ENCODE results near the gene OTULINL. TPM values are rescaled to one million over a fixed set of nuclear protein-coding genes. Genes with fewer than 3 reads are reported as not detected.

The OTULINL gene
- total RNA-seq, result 1.8 and 4.3 TPM in 2 replicates

DNA sequence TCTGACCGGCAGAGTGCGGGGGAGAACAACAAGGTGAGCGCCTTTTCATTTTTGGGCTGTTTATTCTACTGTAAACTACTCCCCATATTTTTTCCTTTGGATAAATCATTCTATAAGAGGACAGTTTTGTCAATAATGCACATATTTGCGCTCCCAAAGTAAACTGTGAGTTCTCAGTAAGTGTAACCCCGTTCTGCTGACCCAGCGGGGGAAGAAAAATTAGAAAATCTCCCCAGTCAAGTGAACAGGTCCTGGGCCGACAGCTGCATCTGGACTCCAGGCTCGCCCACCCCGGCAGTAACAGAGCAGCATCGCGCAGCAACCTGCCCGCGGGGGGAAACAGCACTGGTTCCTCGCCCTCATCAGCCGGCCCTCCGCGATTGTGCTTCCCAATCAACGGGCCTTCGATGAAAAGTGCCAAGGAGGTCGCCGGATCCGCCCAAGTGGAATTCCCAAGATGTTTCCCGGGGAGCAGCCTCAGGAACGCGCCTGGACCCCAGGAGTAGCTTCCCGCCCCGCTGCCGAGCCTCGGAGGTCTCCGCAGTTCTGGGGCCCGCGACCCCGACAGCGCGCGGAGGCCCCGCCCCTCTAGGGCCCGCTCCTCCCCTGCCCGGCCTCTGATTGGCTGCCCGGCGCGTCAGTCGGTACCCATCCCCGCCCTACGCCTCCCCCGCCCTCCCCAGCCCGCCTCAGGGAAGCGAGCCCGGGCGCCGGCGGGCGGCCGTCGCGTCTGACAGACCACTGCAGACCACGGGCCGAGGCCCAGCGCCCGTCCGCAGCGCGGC is at the start of gene OTULINL:
Gene OTULINL (plus strand): TSS at position 687 of the 785 bp plus-strand sequence. CDS start 103 bp downstream, outside the sequence.
- no peak for TF ChIP-seq CTCF (conservative IDR thresholded peaks at IDR 0.05; ENCODE audit: low read depth, low read length)
- peak within 1 kb of the TSS; percentile 55 for H3K4me3 ChIP-seq (ENCODE audit: low read depth, low read length)
- DNase-seq (ENCODE audit: low read depth), result no peak

DNA sequence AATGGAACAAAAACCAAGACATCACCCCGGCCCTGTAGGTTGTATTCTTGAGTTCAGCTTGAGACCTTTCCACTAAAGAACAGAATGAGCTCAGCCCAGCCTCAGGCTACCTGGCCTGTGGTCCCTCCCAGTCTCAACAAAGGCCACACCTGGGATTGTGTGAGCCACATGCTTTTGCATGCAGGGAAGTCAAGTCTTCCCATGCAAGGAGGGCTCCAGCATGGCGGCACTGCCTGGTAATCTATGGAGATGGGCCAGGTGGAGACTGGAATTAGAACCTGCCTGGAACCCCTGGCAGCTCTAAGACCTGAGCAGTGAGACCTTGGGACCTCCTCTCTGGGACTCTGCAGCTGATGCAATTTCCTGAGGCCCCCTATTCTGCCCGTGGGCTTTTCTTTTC is 49.4 kb upstream of the OTULINL start:
- TF ChIP-seq CTCF (conservative IDR thresholded peaks at IDR 0.05; ENCODE audit: low read depth, low read length), result no peak
- no peak overlapping the region for H3K4me3 ChIP-seq (ENCODE audit: low read depth, low read length)
- DNase-seq (ENCODE audit: low read depth), result no peak

DNA sequence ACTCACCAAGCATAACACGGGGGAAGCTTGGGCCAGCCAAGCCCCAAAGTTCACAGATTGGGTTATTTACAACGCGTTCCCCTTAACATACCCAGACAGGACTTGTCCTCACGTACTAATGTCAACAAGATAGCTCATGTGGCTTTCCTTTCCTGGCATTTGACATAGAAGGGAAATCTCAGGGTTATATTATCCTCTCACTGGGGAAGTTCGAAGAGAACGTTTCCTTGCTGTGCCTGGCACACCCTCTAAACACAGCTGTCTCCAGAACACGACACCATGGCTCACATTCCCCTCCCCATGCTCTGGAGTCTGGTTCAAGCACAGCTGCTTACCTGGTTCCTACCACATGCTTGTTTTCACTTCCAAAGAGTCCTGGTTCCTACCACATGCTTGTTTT is 46.8 kb upstream of the OTULINL start:
- no peak for TF ChIP-seq CTCF (conservative IDR thresholded peaks at IDR 0.05; ENCODE audit: low read depth, low read length)
- no peak overlapping the region for H3K4me3 ChIP-seq (ENCODE audit: low read depth, low read length)
- DNase-seq (ENCODE audit: low read depth), result no peak

DNA sequence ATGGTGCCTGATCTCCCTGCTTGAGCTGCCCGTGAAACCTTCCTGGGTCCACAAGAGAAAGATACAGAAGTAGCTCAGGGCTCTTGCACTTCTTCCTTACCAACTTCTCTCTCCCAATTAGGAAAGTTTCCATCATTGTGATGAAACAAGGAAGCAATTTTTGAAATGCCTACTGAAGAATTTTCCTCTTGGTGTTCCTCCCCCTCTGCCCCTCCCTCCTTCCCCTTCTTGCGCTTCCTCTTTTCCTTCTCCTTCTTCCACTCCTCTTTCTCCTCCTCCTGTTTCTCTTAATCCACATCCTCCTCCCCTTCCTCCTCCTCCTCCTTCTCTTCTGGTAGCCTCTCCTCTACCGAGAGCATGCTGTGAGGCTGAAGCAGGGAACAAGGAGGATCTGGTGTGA is 36.3 kb upstream of the OTULINL start:
- no peak overlapping the region for H3K4me3 ChIP-seq (ENCODE audit: low read depth, low read length)
- TF ChIP-seq CTCF (conservative IDR thresholded peaks at IDR 0.05; ENCODE audit: low read depth, low read length), result no peak
- DNase-seq (ENCODE audit: low read depth), result no peak

DNA sequence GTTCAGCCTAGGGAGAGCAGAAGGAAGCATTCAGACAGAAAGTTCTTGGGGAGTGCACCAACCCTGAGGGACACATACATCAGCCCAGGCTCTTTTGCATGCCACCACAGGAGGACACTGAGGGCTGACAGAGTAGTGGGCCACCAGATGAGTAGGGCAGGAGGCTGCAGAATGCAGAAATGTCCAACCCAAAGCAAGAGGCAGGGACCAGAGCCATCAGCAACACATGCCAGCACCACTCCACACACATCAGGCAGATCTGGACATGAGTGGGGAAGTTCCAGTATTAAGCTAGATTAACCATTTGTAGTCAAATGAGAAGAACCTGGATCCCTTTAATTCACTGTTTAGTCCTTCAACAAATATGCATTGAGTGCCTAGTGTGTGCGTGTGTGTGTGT is 35.7 kb upstream of the OTULINL start:
- H3K4me3 ChIP-seq (ENCODE audit: low read depth, low read length), result no peak overlapping the region
- no peak for TF ChIP-seq CTCF (conservative IDR thresholded peaks at IDR 0.05; ENCODE audit: low read depth, low read length)
- no peak for DNase-seq (ENCODE audit: low read depth)

- no peak overlapping the region for H3K4me3 ChIP-seq (ENCODE audit: low read depth, low read length)
- no peak for TF ChIP-seq CTCF (conservative IDR thresholded peaks at IDR 0.05; ENCODE audit: low read depth, low read length)
- DNase-seq (ENCODE audit: low read depth), result no peak
Observed at GRCh38 chr5:14547666-14548065, 33.9 kb upstream of the OTULINL start.

DNA sequence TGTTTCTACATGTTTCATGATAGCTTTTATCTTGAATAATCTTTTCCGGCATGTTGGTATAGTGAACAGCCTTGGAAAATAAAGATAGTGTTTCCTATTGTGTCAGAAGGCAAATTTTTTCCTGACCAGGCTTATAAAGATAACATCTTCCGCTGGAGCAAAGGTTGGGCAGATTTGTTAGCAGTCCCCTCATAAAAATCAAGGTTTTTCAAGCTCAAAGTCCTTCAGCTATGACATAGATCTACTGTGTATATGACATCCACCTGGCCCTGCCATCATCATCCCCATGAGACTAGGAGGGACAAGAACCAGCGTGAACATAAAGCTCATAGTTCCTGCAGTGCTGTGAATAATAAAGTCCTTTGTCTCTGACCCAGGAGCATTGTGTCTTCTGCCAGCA is 30.4 kb upstream of the OTULINL start:
- no peak for DNase-seq (ENCODE audit: low read depth)
- no peak for TF ChIP-seq CTCF (conservative IDR thresholded peaks at IDR 0.05; ENCODE audit: low read depth, low read length)
- H3K4me3 ChIP-seq (ENCODE audit: low read depth, low read length), result no peak overlapping the region
